ENCODE data around the gene C5. TPM values are rescaled to one million over a fixed set of nuclear protein-coding genes. Genes with fewer than 3 reads are reported as not detected.

C5 gene
- total RNA-seq, 1 donor from 2014 or later, result 10.3 TPM

GRCh38 chr9:120941046-120941770, 108.9 kb downstream of the C5 start:
- peak; percentile 32 for DNase-seq

- no peak for DNase-seq
These were observed 109.5 kb downstream of the C5 start for GRCh38 chr9:120940573-120940972.

GRCh38 chr9:120938851-120939250, 111.2 kb downstream of the C5 start:
- no peak for DNase-seq

- no peak for DNase-seq
These were observed 112.5 kb downstream of the C5 start for GRCh38 chr9:120937596-120937995.

- peak; percentile 15 for DNase-seq
These were observed 112.9 kb downstream of the C5 start for GRCh38 chr9:120937127-120937526.

GRCh38 chr9:120936764-120937122, 113.3 kb downstream of the C5 start:
- no peak for DNase-seq

GRCh38 chr9:120936011-120936763, 113.9 kb downstream of the C5 start:
- peak; percentile 94 for DNase-seq

- peak; percentile 77 for DNase-seq
These were observed 114.7 kb downstream of the C5 start for GRCh38 chr9:120935383-120935857.

- no peak for DNase-seq
These were observed 115.8 kb downstream of the C5 start for GRCh38 chr9:120934281-120934680.

GRCh38 chr9:120933310-120934055, 116.6 kb downstream of the C5 start:
- no peak for DNase-seq

- DNase-seq, result no peak
These were observed 117.8 kb downstream of the C5 start for GRCh38 chr9:120932086-120932823.

GRCh38 chr9:120931231-120932085, 118.6 kb downstream of the C5 start:
- peak; percentile 43 for DNase-seq

- DNase-seq, result no peak
These were observed 120.8 kb downstream of the C5 start for GRCh38 chr9:120929229-120929791.

GRCh38 chr9:120928483-120929228, 121.4 kb downstream of the C5 start:
- DNase-seq, result no peak

- DNase-seq, result no peak
These were observed 122.0 kb downstream of the C5 start for GRCh38 chr9:120928015-120928482.

GRCh38 chr9:120927269-120928014, 122.6 kb downstream of the C5 start:
- DNase-seq, result no peak

- no peak for DNase-seq
These were observed 123.6 kb downstream of the C5 start, which contains the start of gene TRAF1 for GRCh38 chr9:120926397-120926928. TRAF1 (minus strand) TSS chr9:120926796; CDS start chr9:120926075, 721 bp downstream.

- DNase-seq, result no peak
These were observed 124.3 kb downstream of the C5 start for GRCh38 chr9:120925535-120926396.
